OCI-M2 (cell line): ENCODE results near the gene KCNG4.

Experiments used
- DNase-seq: peaks from one replicate; lab custom pipeline; 2025; ENCODE audit not compliant: unreplicated experiment; lab: John Stamatoyannopoulos, UW

Gene KCNG4

GRCh38 chr16:84266451-84266850, 26.6 kb upstream of the KCNG4 start:
- no peak for DNase-seq

DNA sequence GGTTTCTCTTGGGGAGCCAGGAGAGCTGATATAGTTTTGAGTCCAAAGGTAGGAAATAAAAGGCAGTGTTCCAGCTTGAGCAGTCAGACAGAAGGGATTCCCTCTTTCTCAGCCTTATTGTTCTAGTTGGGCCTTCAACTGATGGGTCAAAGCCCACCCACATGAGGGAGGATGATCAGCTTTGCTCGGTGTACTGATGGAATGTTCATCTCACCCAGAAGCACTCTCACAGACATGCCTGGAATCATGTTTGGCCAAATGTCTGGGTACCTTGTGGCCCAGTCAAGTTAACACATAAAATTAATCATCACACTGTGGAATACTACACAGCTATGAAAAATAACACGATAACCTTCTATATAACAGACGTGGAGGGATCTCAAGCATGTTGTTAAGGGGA, 23.1 kb upstream of the KCNG4 start:
- DNase-seq = no peak

DNA sequence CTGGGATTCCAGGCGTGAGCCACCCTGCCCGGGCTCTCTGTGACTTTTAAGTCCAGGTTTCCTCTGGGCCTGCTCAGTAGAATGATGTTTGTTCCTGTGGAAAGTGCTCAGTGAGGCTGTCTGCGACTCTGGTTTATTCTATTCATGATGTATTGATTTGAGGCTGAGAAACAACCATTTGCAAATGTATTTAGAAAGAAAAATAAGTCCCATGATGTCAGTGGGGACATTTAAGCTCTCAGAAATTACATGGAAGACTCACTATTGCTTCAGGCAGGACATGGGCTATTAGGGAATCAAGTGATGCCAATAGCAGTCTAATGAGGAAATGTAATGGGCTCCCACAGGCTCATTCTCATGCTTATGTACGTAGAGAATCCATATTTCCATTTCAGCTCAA, 22.2 kb upstream of the KCNG4 start:
- DNase-seq = no peak

DNA sequence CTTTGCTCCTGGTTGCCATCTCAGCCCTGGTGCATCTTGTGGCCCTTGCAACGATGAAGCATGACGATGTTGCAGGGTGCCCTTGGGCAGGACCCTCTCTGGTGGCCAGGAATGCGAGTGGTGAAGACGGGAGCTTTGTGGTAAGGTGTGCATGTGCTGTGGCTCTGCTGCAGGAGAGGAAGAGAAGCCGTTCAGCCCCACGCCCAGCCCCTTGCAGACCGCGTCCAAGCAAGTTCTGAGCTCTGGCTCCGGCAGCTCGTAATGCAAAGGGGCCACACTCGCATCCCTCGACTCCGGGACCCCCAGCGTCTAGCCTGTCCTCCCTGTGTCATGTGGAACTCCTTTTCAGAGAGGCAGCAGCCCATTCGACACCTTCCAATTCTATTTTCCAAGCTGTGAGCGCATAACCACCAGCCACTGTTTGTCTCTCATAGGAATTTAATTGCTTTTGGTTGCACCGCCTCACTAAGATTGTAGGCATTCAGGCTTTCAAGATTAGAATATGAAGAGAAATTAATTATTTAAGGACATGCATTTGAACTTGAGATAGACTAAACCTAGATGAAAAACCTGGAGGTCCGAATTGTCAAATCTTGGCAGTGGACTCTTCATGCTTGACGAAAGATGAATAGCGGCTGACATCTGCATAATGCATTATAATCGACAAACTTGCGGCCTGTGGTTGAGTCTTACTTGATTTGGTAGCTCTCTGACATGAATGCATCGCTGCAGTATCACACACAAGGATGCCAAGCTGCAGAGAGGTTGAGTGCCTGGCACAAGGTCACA, 21.1 kb upstream of the KCNG4 start:
- no peak for DNase-seq

DNA sequence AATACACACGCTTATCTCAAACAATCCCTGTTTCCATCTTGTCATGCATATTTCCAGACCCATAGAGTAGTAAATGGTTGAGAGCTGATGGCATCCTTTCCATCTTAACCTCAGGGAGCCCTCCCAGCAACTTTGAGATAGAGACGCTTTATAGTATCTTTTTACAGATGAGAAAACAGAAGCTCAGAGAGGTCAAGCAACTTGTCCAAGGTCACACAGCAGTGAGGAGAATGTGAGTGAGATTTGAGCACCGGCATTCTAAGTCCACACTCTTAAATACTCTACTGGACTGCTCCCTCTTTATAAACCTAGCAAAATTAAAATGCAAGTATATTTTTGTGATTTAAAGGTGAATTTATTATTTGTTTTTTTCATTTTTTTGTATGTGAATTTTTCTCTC, 19.9 kb upstream of the KCNG4 start:
- DNase-seq = no peak

- no peak for DNase-seq
Measured at GRCh38 chr16:84258266-84258665, 18.5 kb upstream of the KCNG4 start.

GRCh38 chr16:84255050-84255810, 15.4 kb upstream of the KCNG4 start:
- no peak for DNase-seq

- no peak for DNase-seq
Measured at GRCh38 chr16:84254062-84254461, 14.2 kb upstream of the KCNG4 start.

DNA sequence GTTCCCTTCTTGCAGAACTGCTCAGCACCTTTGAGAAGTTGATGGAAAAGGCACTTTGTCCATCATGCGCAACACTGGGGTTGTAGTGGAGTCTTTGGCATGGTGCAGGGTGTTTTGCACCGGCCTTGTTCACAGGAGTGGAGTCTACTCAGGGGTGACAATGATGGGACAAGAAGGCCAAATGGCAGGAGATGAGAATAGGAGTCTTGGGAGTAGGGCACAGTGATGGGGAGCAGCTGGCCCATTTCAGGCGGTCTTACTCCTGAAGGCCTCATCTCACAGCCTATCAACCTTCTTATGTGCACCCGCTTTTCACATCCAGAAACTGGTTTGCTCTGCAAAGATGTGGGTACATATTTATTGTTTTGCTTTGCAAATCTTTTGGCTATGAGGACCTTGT, 13.4 kb upstream of the KCNG4 start:
- no peak for DNase-seq

DNA sequence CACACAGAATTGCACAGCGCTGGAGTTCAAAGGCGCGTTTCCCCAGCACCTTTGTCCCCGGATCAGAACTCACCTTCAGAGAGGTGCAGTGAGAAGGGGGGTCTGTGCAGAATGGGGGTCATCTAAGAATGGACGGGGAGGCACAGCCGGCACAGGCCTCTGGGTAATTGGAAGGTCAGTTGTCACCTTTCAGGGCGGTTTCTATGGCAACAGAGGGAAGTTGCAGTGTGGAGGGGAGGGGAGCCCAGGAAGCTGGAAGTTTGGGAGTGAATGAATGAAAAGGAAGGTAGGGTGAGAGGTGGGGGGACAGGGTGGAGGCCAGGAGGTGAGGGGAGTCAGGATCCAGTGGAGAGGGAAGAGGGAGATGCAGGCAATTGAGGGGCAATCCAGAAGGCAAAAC, 12.4 kb upstream of the KCNG4 start:
- DNase-seq = no peak

- no peak for DNase-seq
Measured at GRCh38 chr16:84247844-84248243, 8.0 kb upstream of the KCNG4 start.

GRCh38 chr16:84247331-84247730, 7.5 kb upstream of the KCNG4 start:
- DNase-seq = no peak

DNA sequence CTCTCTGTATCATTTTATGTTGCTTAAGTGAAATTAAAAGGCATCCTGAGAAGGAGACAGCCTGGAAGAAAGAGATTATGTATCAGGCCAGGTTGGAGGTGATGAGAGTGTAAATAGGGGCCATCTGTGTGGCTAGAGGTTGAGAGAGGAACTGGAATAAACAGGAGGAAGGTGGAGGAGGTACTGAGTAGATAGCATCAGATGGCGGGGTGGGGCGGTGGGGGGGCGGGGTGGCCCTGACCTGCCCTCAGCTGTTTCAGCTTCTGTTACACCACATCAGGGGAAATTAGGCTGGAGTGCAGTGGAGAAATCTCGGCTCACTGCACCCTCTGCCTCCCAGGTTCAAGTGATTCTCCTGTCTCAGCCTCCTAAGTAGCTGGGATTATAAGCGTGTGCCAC, 6.9 kb upstream of the KCNG4 start:
- no peak for DNase-seq

GRCh38 chr16:84245956-84246678, 6.3 kb upstream of the KCNG4 start:
- DNase-seq = no peak

- DNase-seq = no peak
Measured at GRCh38 chr16:84244728-84245127, 4.9 kb upstream of the KCNG4 start.

- no peak for DNase-seq
Measured at GRCh38 chr16:84243732-84244131, 3.9 kb upstream of the KCNG4 start.

- no peak for DNase-seq
Measured at GRCh38 chr16:84242839-84243238, 3.0 kb upstream of the KCNG4 start.

DNA sequence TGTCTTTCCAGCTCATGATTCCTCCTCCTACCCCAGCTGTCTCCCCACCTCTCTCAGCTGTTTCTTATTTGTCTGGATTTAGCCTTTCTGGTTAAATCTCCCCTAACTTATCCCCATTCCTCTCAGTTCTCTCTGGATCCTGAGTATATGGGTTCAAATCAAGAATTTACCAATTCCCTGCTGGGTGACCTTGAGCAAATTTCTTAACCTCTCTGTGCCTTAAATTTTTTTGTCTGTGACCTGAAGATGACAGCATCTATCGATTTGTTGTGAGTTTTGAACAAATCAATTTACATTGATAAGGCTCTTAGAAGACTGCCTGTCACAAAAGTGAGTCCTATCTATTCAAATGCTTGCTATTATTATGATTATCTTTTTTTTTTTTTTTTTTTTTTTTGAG, 2.0 kb upstream of the KCNG4 start:
- no peak for DNase-seq

DNA sequence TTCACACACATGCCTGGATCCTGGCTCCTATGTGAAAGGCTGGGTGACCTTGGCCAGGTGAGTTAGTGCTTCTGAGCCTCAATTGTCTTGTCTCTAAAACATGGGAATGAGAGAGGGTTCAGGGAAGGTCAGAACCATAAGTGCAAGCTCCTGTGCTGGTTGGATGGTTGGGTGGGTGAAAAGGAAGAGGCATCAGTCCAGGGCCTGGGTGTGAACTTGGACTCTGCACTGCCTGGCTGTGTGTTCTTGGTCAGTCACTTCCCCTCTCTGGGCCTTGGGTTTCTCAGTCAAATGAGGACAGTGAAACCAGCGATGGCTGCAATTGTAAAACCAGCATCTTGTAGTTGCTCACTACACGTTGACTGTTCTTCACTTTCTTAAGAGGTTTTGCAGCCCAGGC, 643 bp upstream of the KCNG4 start:
- DNase-seq = no peak

GRCh38 chr16:84239141-84239769, 557 bp downstream of the KCNG4 start:
- DNase-seq = no peak

DNA sequence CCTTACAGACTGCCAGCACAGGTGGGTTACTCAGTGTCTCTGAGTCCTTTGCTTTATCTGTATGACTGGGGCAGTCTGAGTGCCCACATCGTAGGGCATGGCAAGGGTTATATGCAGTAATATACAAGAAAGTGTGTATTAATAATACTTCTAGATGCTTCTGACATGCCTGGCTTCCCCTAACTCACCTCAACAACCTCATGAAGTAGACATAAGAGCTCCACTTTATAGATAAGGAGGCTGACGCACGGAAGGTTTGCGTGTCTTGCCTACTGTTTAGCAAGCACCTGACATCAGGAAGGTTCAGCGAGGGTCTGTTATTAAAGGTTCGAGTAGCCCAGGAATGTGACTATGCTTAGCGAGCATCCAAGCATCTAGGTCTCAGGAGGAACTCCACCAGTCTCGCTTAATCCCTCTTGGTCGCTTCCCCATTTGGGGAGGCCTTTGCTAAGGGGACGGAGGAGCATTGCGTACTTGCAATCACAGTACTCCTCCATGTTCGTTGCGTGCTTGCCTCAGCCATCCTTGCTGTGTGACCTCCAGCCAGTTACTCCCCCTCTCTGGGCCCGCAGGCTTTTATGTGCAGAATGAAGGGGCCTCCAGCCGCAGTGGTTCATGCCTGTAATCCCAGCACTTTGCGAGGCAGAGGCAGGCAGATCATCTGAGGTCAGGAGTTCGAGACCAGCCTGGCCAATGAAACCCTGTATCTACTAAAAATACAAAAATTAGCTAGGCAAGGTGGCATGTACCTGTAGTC, 1.6 kb downstream of the KCNG4 start:
- DNase-seq = no peak
